Subcutaneous abdominal adipose tissue (tissue), 5 donors: ENCODE data around the gene PTPRCAP.

Source experiments
- H3K27ac ChIP-seq: one replicate; pipeline ENCODE4 v1.7.0; 2013; ENCODE audit warnings: low read depth, mild to moderate bottlenecking, inconsistent platforms, low read length, moderate library complexity
- H3K27me3 ChIP-seq, 5 donors: one replicate each; pipeline ENCODE4 v1.7.0; 2013; ENCODE audit warnings: low read length in 5 of 5, inconsistent platforms in 1 of 5; ENCODE audit not compliant: control insufficient read depth in 5 of 5, insufficient read depth in 4 of 5
- H3K36me3 ChIP-seq, 5 donors: one replicate each; pipeline ENCODE4 v1.7.0; 2013; ENCODE audit warnings: low read length in 5 of 5; ENCODE audit not compliant: control insufficient read depth in 5 of 5, insufficient read depth in 5 of 5
- H3K4me1 ChIP-seq, 5 donors: one replicate each; pipeline ENCODE4 v1.7.0; 2013; ENCODE audit warnings: low read length in 5 of 5, mild to moderate bottlenecking in 3 of 5, moderate library complexity in 1 of 5; ENCODE audit not compliant: control insufficient read depth in 5 of 5, insufficient read depth in 5 of 5
- H3K4me3 ChIP-seq, 5 donors: one replicate each; pipeline ENCODE4 v1.7.0; 2013; ENCODE audit warnings: low read length in 5 of 5, low read depth in 1 of 5
- H3K9ac ChIP-seq, 5 donors: one replicate each; pipeline ENCODE4 v1.7.0; 2013; ENCODE audit warnings: low read length in 5 of 5, mild to moderate bottlenecking in 4 of 5, moderate library complexity in 3 of 5
- H3K9me3 ChIP-seq, 5 donors: one replicate each; pipeline ENCODE4 v1.7.0; 2013; ENCODE audit warnings: low read length in 5 of 5; ENCODE audit not compliant: control insufficient read depth in 5 of 5
- donor health status: healthy.
- donor health status: healthy.
- donor health status: healthy.
- donor health status: healthy.
- donor health status: healthy.

PTPRCAP gene

GRCh38 chr11:67387069-67387468 is 50.4 kb downstream of the PTPRCAP start:
- Histone ChIP-seq H3K9ac (no peak overlapping the region), H3K36me3 (no peaks in the 10 kb centered on the region), H3K9me3 (no peaks in the 10 kb centered on the region), H3K4me3 (no peak overlapping the region), H3K27me3 (peaks cover 0 to 3% (median 0%) of the 10 kb centered on the region in 5 donors), H3K27ac (no peak overlapping the region), H3K4me1 (peaks cover 0 to 19% (median 12%) of the 10 kb centered on the region in 5 donors)
